Measurements from ENCODE around the gene PXDN.

PXDN gene

DNA sequence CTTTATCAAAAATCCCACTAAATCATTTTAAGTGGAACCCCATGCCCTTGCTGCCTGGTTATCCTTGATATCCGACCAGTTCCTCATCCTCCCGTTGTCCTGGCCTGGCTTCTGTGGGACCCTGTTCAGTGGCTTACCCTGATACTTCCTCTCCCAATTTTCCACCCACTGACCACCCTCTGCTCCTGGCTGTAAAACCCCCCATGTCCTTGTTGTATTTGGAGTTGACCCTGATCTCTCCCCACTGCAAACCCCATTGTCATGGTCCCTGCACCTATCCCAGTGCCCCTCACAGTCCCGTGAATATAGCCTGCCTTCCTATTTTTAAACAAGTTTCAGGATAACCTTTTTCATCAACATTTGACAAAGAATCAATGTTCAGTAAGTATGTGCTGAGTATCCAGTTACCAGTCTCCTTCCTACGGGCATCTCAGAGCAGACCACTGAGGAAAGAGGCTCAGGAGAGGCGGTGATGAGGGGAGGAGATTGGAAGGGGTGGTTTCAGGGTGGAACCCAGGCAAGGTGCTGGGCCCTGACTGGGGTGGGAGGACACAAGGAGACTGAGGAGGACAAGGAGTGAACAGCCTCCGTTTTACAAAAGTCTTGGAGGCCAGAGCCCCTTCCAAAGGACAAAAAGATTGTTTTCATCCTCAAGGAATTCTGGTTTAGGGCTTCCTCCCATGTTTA, 131.8 kb downstream of the PXDN start:
- TF ChIP-seq FOXP2 (optimal IDR thresholded peaks at IDR 0.05; ENCODE audit: control extremely low read depth, extremely low read length, insufficient read depth) (no peak), EZH2 (IDR thresholded peaks at IDR 0.05) (no peak)
- Histone ChIP-seq H3K9ac (ENCODE audit: insufficient read length) (no peak overlapping the region), H3K27ac (no peak overlapping the region), H3K36me3 (ENCODE audit: insufficient read depth, low read length) (no peaks in the 10 kb centered on the region), H3K9me3 (ENCODE audit: low read depth, low read length) (no peaks in the 10 kb centered on the region), H3K4me3 (no peak overlapping the region)
- no peak for DNase-seq (ENCODE audit: low read depth, low spot score)

DNA sequence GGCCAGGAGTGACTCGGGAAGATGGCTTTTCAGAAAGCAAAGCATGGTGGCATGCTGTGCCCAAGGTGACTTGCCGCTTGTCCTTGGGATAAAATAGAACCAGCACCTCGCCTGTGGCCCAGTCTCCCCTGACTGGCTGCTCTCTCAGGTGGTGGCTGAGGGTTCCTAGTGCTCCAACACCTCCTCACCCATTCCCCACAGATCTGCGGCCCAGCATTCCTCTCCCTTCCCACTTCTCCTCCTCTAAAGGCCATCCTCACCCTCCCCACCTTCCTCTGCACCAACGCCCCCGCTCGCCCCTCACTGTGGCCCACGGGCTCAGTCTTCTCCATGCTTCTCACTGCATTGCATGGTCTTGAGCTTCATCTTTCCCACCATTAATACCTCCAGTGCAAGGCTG, 132.4 kb downstream of the PXDN start:
- Histone ChIP-seq H3K9me3 (ENCODE audit: low read depth, low read length) (no peaks in the 10 kb centered on the region), H3K9ac (ENCODE audit: insufficient read length) (no peak overlapping the region), H3K27ac (no peak overlapping the region), H3K4me3 (no peak overlapping the region), H3K36me3 (ENCODE audit: insufficient read depth, low read length) (no peaks in the 10 kb centered on the region)
- no peak for DNase-seq (ENCODE audit: low read depth, low spot score)
- TF ChIP-seq EZH2 (IDR thresholded peaks at IDR 0.05) = no peak
- TF ChIP-seq POLR2AphosphoS5 (IDR thresholded peaks at IDR 0.05; ENCODE audit: borderline replicate concordance, low read depth, low read length) = no peak

DNA sequence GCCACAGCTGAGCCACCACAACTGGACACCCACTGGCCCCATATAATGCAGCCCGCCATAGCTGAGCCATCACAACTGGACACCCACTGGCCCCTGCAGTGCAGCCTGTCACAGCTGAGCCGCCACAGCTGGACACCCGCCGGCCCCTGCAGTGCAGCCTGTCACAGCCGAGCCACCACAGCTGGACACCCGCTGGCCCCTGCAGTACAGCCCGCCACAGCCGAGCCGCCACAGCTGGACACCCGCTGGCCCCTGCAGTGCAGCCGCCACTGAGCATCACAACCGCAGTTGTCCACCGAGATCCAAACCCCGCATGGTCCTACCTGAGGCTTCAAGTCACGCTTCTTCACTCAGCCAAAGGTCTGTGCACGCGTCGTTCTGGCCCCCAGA, 134.2 kb downstream of the PXDN start:
- DNase-seq (ENCODE audit: low read depth, low spot score) = no peak
- H3K9ac ChIP-seq (ENCODE audit: insufficient read length) = no peak overlapping the region
- no peaks in the 10 kb centered on the region for H3K36me3 ChIP-seq (ENCODE audit: insufficient read depth, low read length)
- no peak for TF ChIP-seq EZH2 (IDR thresholded peaks at IDR 0.05)
- no peak for TF ChIP-seq POLR2AphosphoS5 (IDR thresholded peaks at IDR 0.05; ENCODE audit: borderline replicate concordance, low read depth, low read length)
- no peak for TF ChIP-seq FOXP2 (optimal IDR thresholded peaks at IDR 0.05; ENCODE audit: control extremely low read depth, extremely low read length, insufficient read depth)
- H3K9me3 ChIP-seq (ENCODE audit: low read depth, low read length) = no peaks in the 10 kb centered on the region
- no peak overlapping the region for H3K4me3 ChIP-seq
- H3K27ac ChIP-seq = no peak overlapping the region

DNA sequence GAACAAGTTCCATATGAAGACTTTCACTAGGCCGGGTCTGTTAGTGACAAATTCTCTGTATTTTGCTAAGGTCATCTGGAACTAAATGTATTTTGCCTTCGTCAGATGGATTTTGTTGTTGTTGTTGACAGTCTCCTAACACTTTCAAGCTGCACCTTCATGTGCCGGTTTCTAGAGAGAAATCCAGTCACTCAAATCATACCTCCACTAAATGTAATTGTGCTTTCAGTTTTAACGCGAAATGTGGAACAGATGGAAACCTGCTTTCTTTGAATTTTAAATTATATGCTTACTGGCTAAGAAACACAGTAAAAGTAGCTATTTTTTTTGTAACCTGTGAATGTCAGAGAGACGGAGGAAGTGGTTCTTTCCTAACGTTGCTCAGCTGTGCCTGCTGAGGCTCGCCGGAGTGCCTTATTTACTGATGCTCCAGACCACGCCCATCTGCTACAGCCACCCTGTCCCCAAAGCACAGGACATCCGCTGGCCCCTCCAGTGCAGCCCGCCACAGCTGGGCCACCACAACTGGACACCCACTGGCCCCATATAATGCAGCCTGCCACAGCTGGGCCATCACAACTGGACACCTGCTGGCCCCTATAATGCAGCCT, 134.7 kb downstream of the PXDN start:
- Histone ChIP-seq H3K9me3 (ENCODE audit: low read depth, low read length) (no peaks in the 10 kb centered on the region), H3K9ac (ENCODE audit: insufficient read length) (no peak overlapping the region), H3K36me3 (ENCODE audit: insufficient read depth, low read length) (no peaks in the 10 kb centered on the region), H3K27ac (no peak overlapping the region), H3K4me3 (no peak overlapping the region)
- TF ChIP-seq FOXP2 (optimal IDR thresholded peaks at IDR 0.05; ENCODE audit: control extremely low read depth, extremely low read length, insufficient read depth) (no peak), POLR2AphosphoS5 (IDR thresholded peaks at IDR 0.05; ENCODE audit: borderline replicate concordance, low read depth, low read length) (no peak), EZH2 (IDR thresholded peaks at IDR 0.05) (no peak)
- no peak for DNase-seq (ENCODE audit: low read depth, low spot score)

DNA sequence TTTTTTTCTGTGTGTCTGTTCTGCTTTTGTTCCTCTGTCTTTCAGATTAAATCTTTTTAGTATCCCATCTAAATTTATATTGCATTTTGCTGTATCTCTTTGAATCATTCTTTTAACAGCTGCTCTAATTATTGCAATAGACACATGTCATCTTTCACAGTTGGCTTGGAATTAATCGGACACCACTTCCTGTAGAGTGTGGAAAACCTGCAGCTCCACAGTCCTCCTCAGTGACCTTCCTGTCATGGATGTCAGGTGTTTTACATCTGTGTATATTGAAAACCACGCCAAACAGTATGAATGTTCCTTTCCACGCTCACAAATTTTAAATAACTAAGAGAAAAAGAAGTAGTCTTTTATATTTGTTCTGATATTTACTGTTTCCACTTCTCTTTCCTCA, 135.3 kb downstream of the PXDN start:
- no peak overlapping the region for H3K27ac ChIP-seq
- H3K9me3 ChIP-seq (ENCODE audit: low read depth, low read length) = no peaks in the 10 kb centered on the region
- H3K4me3 ChIP-seq = no peak overlapping the region
- no peak overlapping the region for H3K9ac ChIP-seq (ENCODE audit: insufficient read length)
- no peak for DNase-seq (ENCODE audit: low read depth, low spot score)
- H3K36me3 ChIP-seq (ENCODE audit: insufficient read depth, low read length) = no peaks in the 10 kb centered on the region
- TF ChIP-seq POLR2AphosphoS5 (IDR thresholded peaks at IDR 0.05; ENCODE audit: borderline replicate concordance, low read depth, low read length) = no peak
- no peak for TF ChIP-seq FOXP2 (optimal IDR thresholded peaks at IDR 0.05; ENCODE audit: control extremely low read depth, extremely low read length, insufficient read depth)
- TF ChIP-seq EZH2 (IDR thresholded peaks at IDR 0.05) = no peak

DNA sequence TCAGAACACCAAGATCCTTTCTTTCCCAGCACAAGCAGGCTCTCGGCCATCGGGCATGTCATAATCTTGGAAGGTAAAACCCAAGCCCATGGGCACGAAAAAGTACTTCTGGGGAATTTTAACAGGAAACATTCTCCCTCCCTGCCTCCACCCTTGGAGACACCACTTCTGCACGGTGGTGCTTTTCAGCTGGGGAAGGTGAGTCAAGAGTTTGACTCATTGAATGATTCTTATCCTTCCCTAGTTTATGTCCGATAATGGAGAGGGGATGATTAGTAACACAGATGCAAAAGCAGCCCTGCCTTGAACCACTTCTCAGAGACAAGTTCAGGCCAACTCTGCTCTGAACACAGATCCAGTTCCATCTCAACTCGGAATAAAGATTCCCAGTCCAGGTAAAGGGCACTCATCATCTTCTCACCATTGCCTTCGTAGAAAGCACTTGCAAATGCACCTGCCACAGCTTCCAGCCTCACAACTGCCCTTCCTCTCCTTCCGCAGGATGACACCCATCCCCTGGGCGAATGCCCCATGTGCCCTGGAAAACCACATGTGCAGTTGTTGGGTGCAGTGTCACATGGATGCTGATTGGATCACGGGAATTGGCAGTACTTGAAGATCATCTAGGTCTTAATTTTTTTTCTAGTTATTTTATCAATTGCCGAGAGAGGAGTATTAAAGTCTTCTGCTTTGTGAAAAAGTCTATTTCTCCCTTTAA, 136.2 kb downstream of the PXDN start:
- no peak overlapping the region for H3K4me3 ChIP-seq
- H3K36me3 ChIP-seq (ENCODE audit: insufficient read depth, low read length) = no peaks in the 10 kb centered on the region
- no peaks in the 10 kb centered on the region for H3K9me3 ChIP-seq (ENCODE audit: low read depth, low read length)
- TF ChIP-seq FOXP2 (optimal IDR thresholded peaks at IDR 0.05; ENCODE audit: control extremely low read depth, extremely low read length, insufficient read depth) (no peak), POLR2AphosphoS5 (IDR thresholded peaks at IDR 0.05; ENCODE audit: borderline replicate concordance, low read depth, low read length) (no peak), EZH2 (IDR thresholded peaks at IDR 0.05) (no peak)
- DNase-seq (ENCODE audit: low read depth, low spot score) = no peak
- no peak overlapping the region for H3K27ac ChIP-seq
- H3K9ac ChIP-seq (ENCODE audit: insufficient read length) = no peak overlapping the region

DNA sequence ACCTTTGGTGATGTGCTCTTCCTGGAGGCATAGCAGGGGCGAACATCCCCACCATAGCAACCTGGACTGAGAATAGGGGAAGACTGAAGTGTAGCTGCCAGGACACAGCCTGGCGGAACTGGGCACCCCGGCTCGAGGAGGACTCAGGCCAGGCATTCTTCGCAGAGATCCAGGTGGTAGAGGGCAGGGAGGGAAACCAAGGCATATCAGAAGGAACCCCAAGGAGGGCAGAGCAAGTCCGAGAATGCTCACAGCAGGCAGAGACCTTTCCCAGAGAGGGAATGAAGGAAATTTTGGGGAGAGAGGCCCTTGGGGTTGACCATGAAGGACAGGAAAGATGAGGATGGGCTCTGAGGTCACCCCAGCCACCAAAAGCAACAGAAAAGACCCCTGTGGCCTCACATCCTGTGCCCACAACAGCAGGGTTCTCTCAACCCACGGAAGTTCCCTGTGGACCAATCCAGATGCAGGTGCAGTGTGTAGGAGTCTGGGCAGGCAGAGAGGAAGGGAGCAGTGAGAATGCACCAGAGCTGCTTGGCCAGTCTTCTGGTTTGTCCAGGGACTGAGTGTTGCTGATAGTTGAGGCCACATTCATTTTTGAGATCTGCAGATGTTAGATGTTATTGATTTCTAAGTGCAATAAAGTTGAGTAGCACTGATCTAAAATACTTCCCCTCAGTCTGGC, 136.9 kb downstream of the PXDN start:
- TF ChIP-seq FOXP2 (optimal IDR thresholded peaks at IDR 0.05; ENCODE audit: control extremely low read depth, extremely low read length, insufficient read depth) (no peak), POLR2AphosphoS5 (IDR thresholded peaks at IDR 0.05; ENCODE audit: borderline replicate concordance, low read depth, low read length) (no peak), EZH2 (IDR thresholded peaks at IDR 0.05) (no peak)

More for the DNA sequence above, 136.9 kb downstream of the PXDN start:
- H3K4me3 ChIP-seq = no peak overlapping the region
- no peaks in the 10 kb centered on the region for H3K36me3 ChIP-seq (ENCODE audit: insufficient read depth, low read length)
- H3K9ac ChIP-seq (ENCODE audit: insufficient read length) = no peak overlapping the region
- no peak overlapping the region for H3K27ac ChIP-seq
- no peak for DNase-seq (ENCODE audit: low read depth, low spot score)
- H3K9me3 ChIP-seq (ENCODE audit: low read depth, low read length) = no peaks in the 10 kb centered on the region
